ENCODE results near the gene RAB21.

The RAB21 gene

GRCh38 chr12:71754461-71755145 is at the start of gene RAB21:
RAB21 (plus strand) TSS chr12:71754863; CDS start chr12:71755130, 267 bp downstream.
- DNase-seq (ENCODE audit: low read depth in 2 of 2): peak; percentile 85 to 89

GRCh38 chr12:71704920-71705319 is 49.7 kb upstream of the RAB21 start:
- DNase-seq (ENCODE audit: low read depth in 2 of 2): no peak

DNA sequence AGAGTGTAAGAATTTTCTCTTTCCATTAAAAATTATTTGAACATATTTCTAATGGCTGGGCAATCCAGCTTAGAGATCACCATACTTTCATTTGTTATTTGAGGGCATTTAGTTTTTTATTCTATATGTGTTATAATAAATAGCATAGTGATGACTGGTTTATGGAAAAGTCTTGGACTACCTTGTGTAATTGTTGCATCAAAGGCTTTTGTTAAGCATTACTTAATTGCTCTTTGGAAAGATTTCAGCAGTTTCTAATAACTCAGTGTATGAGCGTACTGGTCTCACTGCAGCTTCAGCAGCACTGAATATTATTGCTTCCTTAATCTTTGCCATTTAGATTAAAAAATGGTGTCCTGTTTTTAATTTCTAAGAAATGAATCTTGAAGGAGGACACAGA is 46.0 kb upstream of the RAB21 start:
- DNase-seq (ENCODE audit: low read depth in 2 of 2): no peak

DNA sequence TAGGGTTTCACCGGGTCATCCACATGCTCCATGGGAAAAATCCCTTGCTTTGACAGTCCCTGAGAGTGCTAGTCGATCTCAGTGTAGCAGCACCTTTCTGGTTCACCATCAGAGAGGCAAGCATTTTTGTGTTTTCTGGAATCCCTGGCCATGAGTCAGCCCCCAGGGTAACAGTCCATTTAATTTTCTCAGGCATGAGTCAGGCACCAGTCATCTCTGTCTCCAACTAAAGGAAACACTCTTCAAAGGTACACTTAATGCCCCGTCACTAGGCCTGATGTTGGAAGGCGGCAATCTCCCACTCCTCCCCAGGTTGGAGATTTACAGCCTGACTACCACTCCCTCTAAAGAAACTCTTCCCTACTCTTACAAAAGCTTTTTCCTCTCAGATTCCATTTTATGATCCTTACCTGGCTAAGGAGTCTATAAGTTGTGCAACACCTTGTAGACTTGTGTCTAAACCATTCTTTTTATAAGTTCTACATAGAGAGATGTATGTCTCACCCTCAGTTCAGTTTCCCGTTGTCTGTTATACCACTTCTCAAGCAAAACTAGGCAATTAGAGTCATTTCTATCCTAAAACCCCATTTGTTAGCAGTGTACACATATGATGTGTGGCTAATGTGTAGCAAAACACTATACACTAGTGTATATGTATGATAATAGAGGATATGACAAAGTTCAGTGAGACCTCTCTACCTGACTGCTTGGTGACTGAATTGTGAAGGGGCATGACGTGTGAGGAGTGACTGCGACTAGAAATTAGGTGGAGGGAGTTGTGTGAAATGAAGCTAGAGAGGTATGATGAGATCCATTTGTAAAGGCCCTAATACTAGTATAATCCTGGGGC is 44.2 kb upstream of the RAB21 start:
- peak; percentile 51 to 53 for DNase-seq (ENCODE audit: low read depth in 2 of 2)

DNA sequence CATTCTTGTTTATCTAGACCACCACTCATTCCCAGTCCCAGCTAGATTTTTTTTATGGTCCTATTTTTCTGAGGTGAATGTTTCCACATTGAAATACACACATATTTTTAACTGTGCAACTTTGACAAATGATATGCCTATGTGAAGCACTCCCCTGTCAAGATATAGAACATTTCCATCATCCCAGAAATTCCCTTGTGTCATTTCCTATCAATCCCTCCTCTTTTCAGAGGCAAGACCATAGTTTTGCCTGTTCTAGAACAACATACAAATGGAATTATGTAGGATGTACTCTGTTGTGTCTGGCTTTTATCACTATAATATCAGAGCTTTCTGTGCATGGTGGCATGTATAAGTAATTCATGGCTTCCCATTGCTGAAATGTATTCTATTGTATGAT is 36.1 kb upstream of the RAB21 start:
- no peak for DNase-seq (ENCODE audit: low read depth in 2 of 2)

DNA sequence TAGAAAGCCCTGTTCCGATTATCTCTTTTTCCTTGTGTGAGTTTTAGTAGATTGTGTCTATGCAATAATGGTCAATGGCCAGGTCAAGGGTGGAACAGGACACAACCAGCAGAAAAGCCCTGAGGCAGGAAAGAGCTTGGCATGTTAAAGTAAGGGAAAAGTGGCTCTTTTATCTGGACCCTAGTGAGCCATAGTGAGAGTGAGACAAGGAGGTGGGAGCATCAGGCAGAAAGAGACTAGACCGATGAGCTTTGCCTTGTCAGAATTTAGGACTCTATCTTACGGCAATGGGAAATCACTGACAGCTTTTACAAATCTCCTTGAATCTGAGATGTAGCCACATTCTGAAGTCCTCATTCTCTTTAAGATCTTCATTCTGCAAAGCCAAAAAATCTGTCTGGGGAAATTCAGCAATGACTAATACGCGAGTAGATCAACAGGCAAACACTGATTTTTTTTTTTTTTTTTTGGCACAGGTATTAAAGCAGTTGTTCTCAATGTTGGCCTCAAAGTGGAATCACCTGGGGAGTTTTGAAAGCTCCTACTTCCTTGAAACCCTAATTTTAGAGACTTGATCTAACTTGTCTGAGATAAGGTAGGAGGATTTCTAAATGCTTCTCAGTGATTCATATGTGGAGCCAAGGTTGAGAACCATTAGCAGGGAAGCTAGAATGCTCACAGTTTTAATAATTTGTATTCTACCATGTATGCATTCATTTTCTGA is 34.9 kb upstream of the RAB21 start:
- no peak for DNase-seq (ENCODE audit: low read depth in 2 of 2)

DNA sequence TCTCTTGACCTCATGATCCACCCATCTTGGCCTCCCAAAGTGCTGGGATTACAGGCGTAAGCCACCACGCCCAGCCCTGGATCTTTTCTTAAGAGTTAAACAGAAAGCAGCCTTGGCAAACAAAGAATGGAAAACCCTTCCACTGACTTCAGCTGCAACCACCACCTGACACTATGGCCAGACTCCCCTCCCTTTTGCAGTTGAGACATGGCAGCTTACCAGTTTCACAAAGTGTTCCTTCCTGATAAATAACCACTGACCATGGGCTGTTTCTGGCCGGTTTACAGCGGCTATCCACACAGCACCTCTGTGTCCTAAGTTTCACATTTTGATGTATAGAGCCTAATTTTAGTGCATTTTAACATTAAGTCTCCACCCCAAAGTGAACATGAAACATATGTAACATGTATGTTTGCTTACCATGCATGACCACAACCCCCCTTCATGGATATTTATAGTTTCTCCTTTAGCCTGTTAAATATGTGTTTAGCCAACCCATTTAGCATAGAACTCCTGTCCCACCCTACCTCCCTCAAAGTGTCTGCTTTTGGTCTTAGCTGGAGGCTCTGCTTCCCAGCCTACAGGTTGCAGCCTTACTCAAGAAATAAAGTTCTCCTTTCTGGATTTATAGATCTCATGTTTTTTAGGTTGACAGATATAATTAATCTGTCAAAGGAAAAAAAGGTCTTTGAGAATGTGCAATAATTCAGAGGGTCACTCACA is 32.7 kb upstream of the RAB21 start:
- no peak for DNase-seq (ENCODE audit: low read depth in 2 of 2)

- peak; percentile 42 to 46 for DNase-seq (ENCODE audit: low read depth in 2 of 2)
These were observed 29.7 kb upstream of the RAB21 start for GRCh38 chr12:71725011-71725410.

DNA sequence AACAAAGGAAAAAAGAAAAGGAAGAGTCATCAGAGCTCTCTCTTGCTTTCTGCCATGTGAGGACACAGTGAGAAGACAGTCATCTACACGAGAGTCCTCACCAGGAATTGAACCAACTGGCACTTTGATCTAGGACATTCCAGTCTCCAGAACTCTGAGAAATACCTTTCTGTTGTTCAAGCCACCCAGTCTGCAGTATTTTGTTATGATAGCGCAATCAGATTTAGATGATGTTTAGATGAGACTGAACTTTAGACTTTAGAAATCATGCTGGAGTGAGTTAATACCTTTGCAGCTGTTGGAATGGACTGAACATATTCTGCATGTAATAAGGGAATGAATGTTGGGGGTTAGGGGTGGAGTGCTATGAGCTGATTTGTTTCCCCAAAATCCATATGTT is 28.1 kb upstream of the RAB21 start:
- no peak for DNase-seq (ENCODE audit: low read depth in 2 of 2)

DNA sequence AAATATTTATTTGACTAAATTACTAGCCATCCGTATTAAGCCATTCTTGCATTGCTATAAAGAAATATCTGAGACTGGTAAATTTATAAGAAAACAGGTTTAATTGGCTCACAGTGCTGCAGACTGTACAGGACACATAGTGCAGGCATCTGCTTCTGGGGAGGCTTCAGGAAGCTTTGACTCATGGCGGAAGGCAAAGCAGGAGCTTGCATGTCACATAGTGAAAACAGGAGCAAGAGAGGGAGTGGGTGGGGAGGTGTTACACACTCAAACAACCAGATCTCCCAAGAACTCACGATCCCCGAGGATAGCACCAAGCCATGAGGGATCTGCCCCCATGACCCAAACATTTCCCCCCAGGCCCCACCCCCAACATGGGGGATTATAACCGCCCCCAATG is 26.7 kb upstream of the RAB21 start:
- no peak for DNase-seq (ENCODE audit: low read depth in 2 of 2)

- DNase-seq (ENCODE audit: low read depth in 2 of 2): no peak
These were observed 23.7 kb upstream of the RAB21 start for GRCh38 chr12:71730936-71731335.

- DNase-seq (ENCODE audit: low read depth in 2 of 2): peak; percentile 38 to 46
These were observed 23.0 kb upstream of the RAB21 start for GRCh38 chr12:71731439-71732356.

DNA sequence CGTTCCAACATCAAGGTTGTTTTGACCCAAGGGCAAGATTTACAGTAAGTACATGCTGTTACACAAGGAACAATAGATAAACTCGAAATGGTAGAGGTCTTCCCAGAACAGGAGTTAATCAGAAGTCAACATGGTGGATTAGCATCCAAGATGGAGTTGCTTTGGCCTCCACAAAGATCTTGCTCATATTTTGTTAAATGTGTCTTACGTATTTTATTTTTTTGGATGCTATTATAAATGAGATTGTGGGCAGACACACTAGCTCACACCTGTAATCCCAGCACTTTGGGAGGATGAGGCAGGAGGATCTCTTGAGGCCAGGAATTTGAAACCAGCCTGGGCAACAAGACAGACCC is 22.3 kb upstream of the RAB21 start:
- no peak for DNase-seq (ENCODE audit: low read depth in 2 of 2)

DNA sequence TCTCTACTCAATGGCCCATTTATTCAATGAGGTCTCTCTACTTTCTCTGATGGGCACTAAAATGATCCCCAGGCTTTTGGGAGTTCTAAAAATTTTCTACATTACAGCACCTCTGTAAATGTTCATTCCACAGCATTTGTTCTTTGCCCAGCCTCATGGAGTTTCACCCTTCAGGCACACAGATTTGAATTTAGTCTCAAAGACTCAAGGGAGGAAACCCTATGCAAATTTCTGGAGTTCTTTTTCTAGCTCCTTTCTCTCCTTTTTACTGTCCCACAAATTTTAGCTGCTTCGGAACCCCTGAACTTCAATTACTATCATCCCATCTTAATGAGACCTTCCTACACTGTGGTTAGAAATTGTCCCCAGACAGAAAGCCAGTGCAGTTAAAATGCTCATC is 17.5 kb upstream of the RAB21 start:
- no peak for DNase-seq (ENCODE audit: low read depth in 2 of 2)

GRCh38 chr12:71742998-71743397 is 11.7 kb upstream of the RAB21 start:
- no peak for DNase-seq (ENCODE audit: low read depth in 2 of 2)

DNA sequence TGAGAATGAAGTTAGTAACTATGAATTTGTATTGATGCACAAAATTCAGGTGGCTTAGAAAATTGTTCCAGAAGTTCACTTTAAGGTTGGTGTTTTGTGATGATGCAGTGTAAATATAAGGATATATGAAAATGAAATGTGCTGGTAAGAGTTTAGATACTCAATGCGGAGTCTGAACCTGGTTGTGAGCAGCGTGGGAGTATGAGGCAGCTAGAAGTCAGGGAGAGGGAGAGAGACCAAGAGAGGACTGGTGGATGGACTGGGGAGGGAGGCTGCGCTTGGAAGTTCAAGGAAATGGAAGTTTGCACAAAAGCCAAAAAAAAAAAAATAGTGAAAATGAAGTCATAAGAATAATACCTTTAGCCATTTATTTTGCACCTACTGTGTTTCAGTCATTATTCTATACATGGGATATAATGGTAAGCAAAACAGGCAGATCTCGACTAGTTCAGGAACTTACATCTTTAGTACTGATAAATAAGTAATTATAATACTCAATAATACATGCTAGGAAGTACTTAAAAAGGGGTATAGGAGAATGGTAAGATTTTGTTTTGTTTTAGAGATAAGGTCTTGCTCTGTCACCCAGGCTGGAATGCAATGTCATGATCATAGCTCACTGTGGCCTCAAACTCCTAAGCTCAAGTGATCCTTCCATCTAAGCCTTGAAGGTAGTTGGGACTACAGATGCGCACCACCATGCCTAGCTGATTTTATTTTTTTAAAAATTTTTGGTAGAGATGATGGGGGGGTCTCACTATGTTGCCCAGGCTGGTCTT is 10.0 kb upstream of the RAB21 start:
- DNase-seq (ENCODE audit: low read depth in 2 of 2): no peak

DNA sequence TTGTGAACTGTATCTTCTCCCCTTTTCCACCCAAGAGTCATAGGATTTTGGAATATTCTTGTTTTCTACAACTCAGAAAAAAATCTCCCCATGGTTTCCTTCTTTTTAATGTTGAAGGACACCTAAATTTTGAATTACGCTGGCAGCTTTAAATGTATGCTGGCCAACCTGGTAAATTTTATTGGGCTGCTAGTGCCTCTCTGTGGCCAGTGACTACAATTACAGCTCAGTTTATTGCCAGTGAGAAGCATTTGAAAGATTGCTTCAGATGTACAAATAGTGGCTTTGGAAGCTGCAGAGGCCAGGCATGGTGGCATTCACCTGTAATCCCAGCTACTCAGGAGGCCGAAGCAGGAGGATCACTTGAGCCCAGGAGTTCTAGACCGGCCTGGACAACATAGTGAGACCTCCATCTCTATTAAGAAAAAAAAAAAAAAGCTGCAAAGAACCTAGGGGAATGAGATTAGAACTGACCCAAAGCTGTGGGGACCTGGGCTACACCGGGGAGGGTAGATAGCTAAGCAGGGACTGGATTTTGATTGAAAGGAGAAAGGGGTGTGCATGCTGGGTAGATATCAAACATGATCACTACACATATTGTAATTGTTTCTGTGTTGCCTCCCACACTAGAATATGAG is 7.6 kb upstream of the RAB21 start:
- peak in 1 of 2 experiments; percentile 21 for DNase-seq (ENCODE audit: low read depth in 2 of 2)

DNA sequence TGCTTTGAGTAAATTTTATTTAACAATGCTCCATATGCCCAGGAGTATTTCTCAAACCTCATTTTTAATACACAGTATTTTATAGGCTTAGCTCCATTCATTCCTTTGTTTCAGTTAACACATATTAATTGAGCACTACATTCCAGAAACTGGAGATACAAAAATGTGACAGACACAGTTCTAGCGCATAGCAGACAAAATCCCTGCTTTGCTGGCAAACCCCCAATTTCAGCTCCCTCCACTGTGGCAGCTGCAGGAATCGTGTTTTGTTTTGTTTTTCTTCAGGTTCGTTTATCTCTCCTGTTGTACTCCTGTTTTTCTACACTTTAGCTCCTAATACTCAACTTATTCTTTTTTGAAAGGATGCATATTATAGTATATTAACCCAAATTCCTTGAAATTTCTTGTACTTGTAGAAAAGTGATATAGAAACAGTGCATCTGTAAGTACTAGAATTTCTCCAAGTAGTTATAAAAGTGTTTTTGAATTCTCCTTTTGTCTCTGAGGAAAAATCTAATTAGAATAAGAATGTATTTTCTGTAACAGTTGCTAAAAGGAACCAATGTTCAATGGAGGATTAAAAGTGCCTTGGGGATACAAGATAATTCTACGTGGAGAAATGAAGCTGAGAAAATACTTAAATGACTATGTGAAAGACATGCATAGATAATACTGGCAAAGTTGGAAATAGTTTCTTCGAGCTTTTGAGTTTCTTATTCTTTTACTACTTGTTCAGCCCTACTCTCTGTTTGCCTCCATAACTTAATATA is 6.4 kb upstream of the RAB21 start:
- DNase-seq (ENCODE audit: low read depth in 2 of 2): no peak

- no peak for DNase-seq (ENCODE audit: low read depth in 2 of 2)
These were observed 5.0 kb upstream of the RAB21 start for GRCh38 chr12:71749666-71750065.
